AG04450 (cell line): ENCODE measurements around the gene CERS6. TPM values are rescaled to one million over a fixed set of nuclear protein-coding genes. Genes with fewer than 3 reads are reported as not detected.

Source experiments
- CTCF ChIA-PET: fragments of 300-600, 350-600 bp; formaldehyde crosslinking; extraction: SDS; loops from one replicate; lab custom pipeline; 2022; ENCODE audit warnings: antibody characterized with exemption, inconsistent platforms; lab: Charles Lee
- POLR2A ChIA-PET: fragments of 350-600 bp; formaldehyde crosslinking; extraction: SDS; loops from one replicate; lab custom pipeline; 2021; ENCODE audit warnings: antibody characterized with exemption, inconsistent platforms; lab: Yijun Ruan, JAX
- DNase-seq: peaks from one replicate; pipeline ENCODE4 v3.0.0-alpha.2; 2011; ENCODE audit warnings: low read depth, low spot score
- H3K27ac ChIP-seq: one replicate; pipeline ENCODE4 v1.5.1; 2012; ENCODE audit warnings: low read depth, low read length, control low read depth
- H3K27me3 ChIP-seq: one replicate; pipeline ENCODE4 v1.6.0; 2012; ENCODE audit warnings: low read length; ENCODE audit not compliant: control insufficient read depth, insufficient read depth
- H3K4me3 ChIP-seq: 2 replicates; pipeline ENCODE4 v1.5.1; 2011; ENCODE audit warnings: mild to moderate bottlenecking, low read depth, low read length, control low read depth
- H3K9me3 ChIP-seq: 2 replicates; pipeline ENCODE4 v1.5.1; 2012; ENCODE audit warnings: low read length; ENCODE audit not compliant: control insufficient read depth, insufficient read depth
- CTCF ChIP-seq: IDR thresholded peaks from 2 replicates; pipeline ENCODE4 v1.5.1; 2011; ENCODE audit warnings: low read depth, low read length, control low read depth, inconsistent platforms
- polyA plus RNA-seq: library from polyadenylated mRNA; depleted of rRNA; stranded (reverse); fragments of >200 nt; gene quantifications from 2 replicates; pipeline ENCODE4 v1.2.3, GENCODE V29; 2011

The CERS6 gene
- polyA plus RNA-seq, 1 experiment, result 6.2 TPM

GRCh38 chr2:168528469-168528868 lies 72.4 kb downstream of the CERS6 start:
- ChIA-PET CTCF (no interaction called here), POLR2A (no interaction called here)
- no peaks in the 10 kb centered on the region for H3K27me3 ChIP-seq
- H3K4me3 ChIP-seq, result no peak overlapping the region
- TF ChIP-seq CTCF, result no peak
- H3K9me3 ChIP-seq, result no peaks in the 10 kb centered on the region
- no peak overlapping the region for H3K27ac ChIP-seq
- DNase-seq, result no peak

GRCh38 chr2:168529054-168529833 lies 73.2 kb downstream of the CERS6 start:
- ChIA-PET POLR2A (no interaction called here), CTCF (interaction anchor here (0.6 kb wide), 1 partner anchor 143 kb away, joined by 5 read pairs; no protein-coding TSS in a partner anchor)
- no peak for TF ChIP-seq CTCF
- Histone ChIP-seq H3K9me3 (no peaks in the 10 kb centered on the region), H3K27me3 (no peaks in the 10 kb centered on the region), H3K27ac (no peak overlapping the region), H3K4me3 (no peak overlapping the region)
- no peak for DNase-seq

GRCh38 chr2:168529900-168530561 lies 74.0 kb downstream of the CERS6 start:
- Histone ChIP-seq H3K9me3 (no peaks in the 10 kb centered on the region), H3K27me3 (no peaks in the 10 kb centered on the region), H3K27ac (no peak overlapping the region), H3K4me3 (no peak overlapping the region)
- no peak for TF ChIP-seq CTCF
- no peak for DNase-seq
- CTCF ChIA-PET, result interaction anchor here (0.6 kb wide), 1 partner anchor 143 kb away, joined by 5 read pairs; no protein-coding TSS in a partner anchor
- POLR2A ChIA-PET, result no interaction called here

GRCh38 chr2:168530982-168531622 lies 75.0 kb downstream of the CERS6 start:
- CTCF ChIA-PET, result interaction anchor here (0.6 kb wide), 1 partner anchor 156 kb away, joined by 3 read pairs; no protein-coding TSS in a partner anchor
- H3K27me3 ChIP-seq, result no peaks in the 10 kb centered on the region
- no peak for DNase-seq
- H3K27ac ChIP-seq, result no peak overlapping the region
- TF ChIP-seq CTCF, result no peak
- POLR2A ChIA-PET, result no interaction called here
- H3K9me3 ChIP-seq, result no peaks in the 10 kb centered on the region
- H3K4me3 ChIP-seq, result no peak overlapping the region

- Histone ChIP-seq H3K4me3 (no peak overlapping the region), H3K27ac (no peak overlapping the region), H3K9me3 (no peaks in the 10 kb centered on the region), H3K27me3 (no peaks in the 10 kb centered on the region)
- CTCF ChIA-PET, result no interaction called here
- DNase-seq, result no peak
- no peak for TF ChIP-seq CTCF
- POLR2A ChIA-PET, result no interaction called here
Observed at GRCh38 chr2:168534926-168535325, 78.9 kb downstream of the CERS6 start.
